ENCODE measurements around the gene SLX1A.

GRCh38 chr16:30152517-30152916 is 41.2 kb upstream of the SLX1A start:
- TF ChIP-seq CTCF (IDR thresholded peaks at IDR 0.05) (no peak), POLR2AphosphoS5 (IDR thresholded peaks at IDR 0.05) (no peak)

Measured in transverse colon (tissue), 4 donors.